Stimulated activated naive CD4-positive, alpha-beta T cell (primary cell): ENCODE data around the gene MTHFR.
A peak's percentile ranks its signal among the peaks of the same experiment; 100 is the strongest.

Experiments used
- DNase-seq, 6 experiments: peaks; one replicate each; lab custom pipeline; 2025; lab: John Stamatoyannopoulos, UW

The MTHFR gene

GRCh38 chr1:11753555-11754208 lies 52.1 kb downstream of the MTHFR start:
- DNase-seq: no peak

- no peak for DNase-seq
Measured at GRCh38 chr1:11752359-11753088, 53.2 kb downstream of the MTHFR start.

- no peak for DNase-seq
Measured at GRCh38 chr1:11751087-11751486, 54.7 kb downstream of the MTHFR start.

- no peak for DNase-seq
Measured at GRCh38 chr1:11749996-11750395, 55.8 kb downstream of the MTHFR start.

- peak in 4 of 6 experiments; percentile 16 to 61 (median 38) for DNase-seq
Measured at GRCh38 chr1:11749203-11749689, 56.5 kb downstream of the MTHFR start.

GRCh38 chr1:11748294-11749202 lies 57.2 kb downstream of the MTHFR start:
- DNase-seq: no peak

GRCh38 chr1:11746795-11747487 lies 58.8 kb downstream of the MTHFR start:
- no peak for DNase-seq

- DNase-seq: no peak
Measured at GRCh38 chr1:11746092-11746491, 59.7 kb downstream of the MTHFR start.

- no peak for DNase-seq
Measured at GRCh38 chr1:11744287-11744686, 61.5 kb downstream of the MTHFR start.

- no peak for DNase-seq
Measured at GRCh38 chr1:11741919-11742558, 63.7 kb downstream of the MTHFR start.

- DNase-seq: no peak
Measured at GRCh38 chr1:11741482-11741881, 64.3 kb downstream of the MTHFR start.

GRCh38 chr1:11740258-11741192 lies 65.2 kb downstream of the MTHFR start:
- DNase-seq: no peak

GRCh38 chr1:11738783-11739182 lies 67.0 kb downstream of the MTHFR start:
- no peak for DNase-seq

- no peak for DNase-seq
Measured at GRCh38 chr1:11738096-11738495, 67.7 kb downstream of the MTHFR start.

GRCh38 chr1:11736746-11737639 lies 68.8 kb downstream of the MTHFR start:
- DNase-seq: peak; percentile 10 to 48 (median 32)

GRCh38 chr1:11735854-11736745 lies 69.7 kb downstream of the MTHFR start, which contains the start of gene AGTRAP:
TSS of gene AGTRAP (plus strand) at chr1:11736136. CDS start at chr1:11736209, 73 bp downstream.
- DNase-seq: peak; percentile 57 to 87 (median 71)
